CD4-positive, alpha-beta memory T cell (primary cell): ENCODE results near the gene NRXN3. TPM values are rescaled to one million over a fixed set of nuclear protein-coding genes. Genes with fewer than 3 reads are reported as not detected.

ENCODE experiments used
- CTCF ChIA-PET: fragments of 350-600 bp; sonication (Branson Sonifier 250); formaldehyde crosslinking; loops from one replicate; lab custom pipeline; 2021; ENCODE audit warnings: inconsistent platforms; ENCODE audit not compliant: partially characterized antibody; lab: Charles Lee
- POLR2A ChIA-PET: fragments of 350-600 bp; sonication (Branson Sonifier 250); formaldehyde crosslinking; loops from one replicate; lab custom pipeline; 2021; ENCODE audit not compliant: partially characterized antibody; lab: Charles Lee
- DNase-seq, 5 donors: peaks; one replicate each; pipeline versions ENCODE4 v3.0.0 to v3.0.0-alpha.2; 2020 to 2022; ENCODE audit warnings: mixed read lengths in 1 of 5
- H3K27ac ChIP-seq: one replicate; pipeline ENCODE4 v1.7.0; 2013; ENCODE audit warnings: low read depth, low read length
- H3K27me3 ChIP-seq: 2 replicates; pipeline ENCODE4 v1.7.0; 2013; ENCODE audit warnings: mild to moderate bottlenecking, low read length, moderate library complexity; ENCODE audit not compliant: insufficient read depth
- H3K36me3 ChIP-seq: 2 replicates; pipeline ENCODE4 v1.7.0; 2013; ENCODE audit warnings: mild to moderate bottlenecking, low read length, moderate library complexity; ENCODE audit not compliant: insufficient read depth
- H3K4me1 ChIP-seq: 2 replicates; pipeline ENCODE4 v1.7.0; 2013; ENCODE audit warnings: mild to moderate bottlenecking, low read length, moderate library complexity; ENCODE audit not compliant: insufficient read depth
- H3K4me3 ChIP-seq, 2 donors: one replicate each; pipeline ENCODE4 v1.7.0; 2013; ENCODE audit warnings: low read length in 2 of 2, mild to moderate bottlenecking in 1 of 2
- H3K9me3 ChIP-seq, 2 donors: one replicate each; pipeline ENCODE4 v1.7.0; 2013; ENCODE audit warnings: low read length in 2 of 2, control low read depth in 1 of 2; ENCODE audit not compliant: control insufficient read depth in 1 of 2
- H3K27ac Mint-ChIP-seq, 7 donors: one replicate each; pipeline ENCODE4 v1.8.0; 2020 to 2021; ENCODE audit warnings: mixed read lengths in 7 of 7, mild to moderate bottlenecking in 6 of 7, inconsistent platforms in 3 of 7, moderate library complexity in 3 of 7
- H3K27me3 Mint-ChIP-seq, 2 donors: one replicate each; pipeline ENCODE4 v1.8.0; 2020 to 2021; ENCODE audit warnings: mixed read lengths in 2 of 2
- H3K36me3 Mint-ChIP-seq, 2 donors: one replicate each; pipeline ENCODE4 v1.8.0; 2020 to 2021; ENCODE audit warnings: mixed read lengths in 2 of 2, inconsistent platforms in 1 of 2, mild to moderate bottlenecking in 1 of 2
- H3K4me1 Mint-ChIP-seq, 4 donors: one replicate each; pipeline ENCODE4 v1.8.0; 2020 to 2021; ENCODE audit warnings: mixed read lengths in 4 of 4, mild to moderate bottlenecking in 1 of 4
- H3K4me3 Mint-ChIP-seq, 8 donors: one replicate each; pipeline ENCODE4 v1.8.0; 2020 to 2021; ENCODE audit warnings: mixed read lengths in 8 of 8, mild to moderate bottlenecking in 7 of 8, moderate library complexity in 6 of 8, inconsistent platforms in 3 of 8
- H3K9me3 Mint-ChIP-seq, 8 donors: one replicate each; pipeline ENCODE4 v1.8.0; 2020 to 2021; ENCODE audit warnings: mixed read lengths in 8 of 8, mild to moderate bottlenecking in 5 of 8, inconsistent platforms in 3 of 8, moderate library complexity in 1 of 8
- intact Hi-C: fragments of 100-400 bp; cut with micrococcal nuclease; formaldehyde crosslinking; loops from one replicate; pipeline ENCODE4 v1.15.1; 2023
- polyA plus RNA-seq, 2 donors: library from polyadenylated mRNA; unstranded; fragments of 300-500 nt; fragmentation: Illumina TruSeq; gene quantifications; one replicate each; pipeline ENCODE4 v1.2.3, GENCODE V29; 2021
- total RNA-seq, 2 experiments: library from RNA; stranded (reverse); gene quantifications; one replicate each; pipeline ENCODE4 v1.2.3, GENCODE V29; 2021

The NRXN3 gene
- total and polyA plus RNA-seq, 4 experiments from 2014 or later, result not detected

DNA sequence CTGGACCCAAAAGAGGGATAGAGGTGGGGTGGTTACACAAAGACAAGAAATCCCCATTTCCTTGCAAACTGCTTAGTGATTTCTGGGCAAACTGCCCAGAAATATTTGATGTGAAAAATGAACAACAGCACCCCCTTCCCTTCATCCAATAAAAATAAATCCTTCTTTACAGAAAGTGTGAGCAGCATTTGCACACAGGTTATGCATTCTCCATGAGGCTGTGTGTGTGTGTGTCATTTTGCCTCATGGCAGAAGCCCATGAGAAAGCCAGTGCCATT is 17.2 kb upstream of the NRXN3 start:
- intact Hi-C loops, result no loop called here
- CTCF ChIA-PET, result no interaction called here
- H3K27ac Mint-ChIP-seq, result no peak overlapping the region
- H3K4me1 ChIP-seq, result no peaks in the 10 kb centered on the region
- no peak for DNase-seq
- no peaks in the 10 kb centered on the region for H3K4me1 Mint-ChIP-seq
- no peaks in the 10 kb centered on the region for H3K9me3 ChIP-seq
- peaks cover 6 to 8% of the 10 kb centered on the region in 2 donors for H3K27me3 Mint-ChIP-seq
- POLR2A ChIA-PET, result no interaction called here
- no peak overlapping the region for H3K4me3 Mint-ChIP-seq
- no peak overlapping the region for H3K27ac ChIP-seq
- no peaks in the 10 kb centered on the region for H3K36me3 ChIP-seq
- no peak overlapping the region for H3K4me3 ChIP-seq
- H3K9me3 Mint-ChIP-seq, result peaks cover 0 to 4% (median 0%) of the 10 kb centered on the region in 8 donors
- no peaks in the 10 kb centered on the region for H3K36me3 Mint-ChIP-seq
- H3K27me3 ChIP-seq, result no peaks in the 10 kb centered on the region

DNA sequence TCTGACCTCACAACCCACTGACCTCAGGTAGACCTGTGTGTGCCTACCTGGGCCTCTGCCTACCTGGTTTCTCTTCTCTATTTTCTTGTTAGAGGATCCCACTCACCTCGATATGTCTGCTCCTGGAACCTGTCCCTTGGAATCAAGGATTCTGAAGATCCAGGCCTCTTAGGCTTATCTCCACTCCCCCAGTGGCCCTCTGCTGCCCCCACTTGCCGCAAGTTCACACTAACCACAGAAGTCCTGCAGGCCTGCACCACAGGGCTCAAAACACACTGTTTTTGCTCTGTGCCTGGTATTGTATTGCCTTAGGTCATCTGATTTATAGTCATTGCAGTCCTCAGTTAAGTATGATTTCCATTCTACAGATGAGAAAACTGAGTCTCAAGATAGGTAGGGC is 15.3 kb upstream of the NRXN3 start:
- Mint-ChIP-seq H3K36me3 (no peaks in the 10 kb centered on the region), H3K4me3 (no peak overlapping the region), H3K27me3 (peaks cover 6 to 9% of the 10 kb centered on the region in 2 donors), H3K27ac (no peak overlapping the region), H3K9me3 (peaks cover 0 to 4% (median 0%) of the 10 kb centered on the region in 8 donors), H3K4me1 (no peaks in the 10 kb centered on the region)
- H3K4me1 ChIP-seq, result no peaks in the 10 kb centered on the region
- ChIA-PET POLR2A (no interaction called here), CTCF (no interaction called here)
- intact Hi-C loops, result no loop called here
- H3K4me3 ChIP-seq, result no peak overlapping the region
- no peaks in the 10 kb centered on the region for H3K9me3 ChIP-seq
- no peak for DNase-seq
- no peaks in the 10 kb centered on the region for H3K36me3 ChIP-seq
- H3K27ac ChIP-seq, result no peak overlapping the region
- no peaks in the 10 kb centered on the region for H3K27me3 ChIP-seq

DNA sequence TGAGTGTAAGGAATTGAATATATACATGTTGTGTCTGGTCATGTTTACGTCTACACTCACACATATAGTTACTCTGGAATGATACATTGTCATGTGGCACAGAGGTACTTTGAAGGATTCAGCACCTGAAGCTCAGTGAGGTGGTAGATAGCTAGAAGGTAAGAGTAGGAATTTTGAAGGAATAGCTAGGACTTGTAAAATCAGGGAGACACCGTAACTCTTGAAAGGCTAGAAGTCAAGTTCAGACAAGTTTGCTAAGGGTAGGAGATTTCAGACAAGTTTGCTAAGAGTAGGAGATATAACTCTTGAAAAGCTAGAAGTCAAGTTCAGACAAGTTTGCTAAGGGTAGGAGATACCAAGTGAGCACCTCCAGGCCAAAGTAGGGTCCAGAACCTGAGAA is 14.0 kb upstream of the NRXN3 start:
- H3K4me1 Mint-ChIP-seq, result no peaks in the 10 kb centered on the region
- Histone ChIP-seq H3K9me3 (no peaks in the 10 kb centered on the region), H3K36me3 (no peaks in the 10 kb centered on the region), H3K4me1 (no peaks in the 10 kb centered on the region), H3K27me3 (no peaks in the 10 kb centered on the region), H3K4me3 (no peak overlapping the region), H3K27ac (no peak overlapping the region)
- intact Hi-C loops, result no loop called here
- peaks cover 7 to 9% of the 10 kb centered on the region in 2 donors for H3K27me3 Mint-ChIP-seq
- H3K36me3 Mint-ChIP-seq, result no peaks in the 10 kb centered on the region
- ChIA-PET POLR2A (no interaction called here), CTCF (no interaction called here)
- peaks cover 0 to 4% (median 0%) of the 10 kb centered on the region in 8 donors for H3K9me3 Mint-ChIP-seq
- no peak overlapping the region for H3K27ac Mint-ChIP-seq
- no peak for DNase-seq
- H3K4me3 Mint-ChIP-seq, result no peak overlapping the region

DNA sequence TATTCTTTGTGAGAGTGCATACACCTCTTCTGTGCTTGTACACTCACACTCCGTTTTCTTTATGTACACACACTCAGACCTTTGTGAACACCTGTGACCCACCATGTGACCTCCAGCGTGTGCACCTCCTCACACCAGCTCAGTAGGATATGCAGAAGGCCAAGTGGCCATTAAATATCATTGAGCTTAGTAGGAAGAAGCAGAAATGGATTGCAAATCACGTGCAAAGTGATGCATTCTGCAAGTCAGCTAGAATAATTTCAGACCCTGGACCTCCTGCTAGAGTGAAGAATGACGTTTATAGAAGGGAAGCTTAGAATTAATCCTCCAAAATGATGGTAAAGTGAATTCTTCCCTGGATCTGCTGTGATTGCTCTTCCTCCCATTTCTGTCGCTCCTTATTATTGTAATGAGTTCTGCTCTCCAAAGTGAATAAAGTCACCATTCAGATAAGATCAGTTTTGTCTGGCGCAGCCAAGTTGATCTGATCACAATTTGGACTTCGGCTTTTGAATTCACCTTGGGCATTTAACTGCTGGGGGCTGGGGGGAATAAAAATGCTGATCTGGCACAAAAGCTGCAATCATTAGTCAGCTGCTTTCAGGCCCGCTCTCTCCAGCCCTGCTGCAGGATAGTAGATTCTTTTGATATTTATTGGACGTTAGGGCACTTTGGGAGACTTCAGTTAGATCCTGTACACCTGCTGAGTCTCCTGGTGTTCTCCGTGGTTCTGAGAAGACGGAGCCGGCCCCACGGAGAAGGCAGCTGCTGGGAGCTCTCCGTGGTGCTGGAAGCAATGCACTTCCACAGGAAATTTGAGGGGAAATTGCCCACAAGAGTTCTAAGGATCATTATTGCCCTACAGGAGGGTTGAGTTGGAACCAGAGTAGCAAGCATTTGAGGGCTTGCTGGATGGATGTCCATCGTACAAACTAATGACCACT is 12.4 kb upstream of the NRXN3 start:
- Histone ChIP-seq H3K9me3 (no peaks in the 10 kb centered on the region), H3K4me3 (no peak overlapping the region), H3K36me3 (no peaks in the 10 kb centered on the region), H3K27me3 (no peaks in the 10 kb centered on the region), H3K4me1 (no peaks in the 10 kb centered on the region), H3K27ac (no peak overlapping the region)
- H3K27ac Mint-ChIP-seq, result no peak overlapping the region
- POLR2A ChIA-PET, result no interaction called here
- intact Hi-C loops, result no loop called here
- CTCF ChIA-PET, result no interaction called here
- H3K36me3 Mint-ChIP-seq, result no peaks in the 10 kb centered on the region
- H3K27me3 Mint-ChIP-seq, result peaks cover 9 to 13% of the 10 kb centered on the region in 2 donors
- DNase-seq, result no peak
- peaks cover 0 to 4% (median 0%) of the 10 kb centered on the region in 8 donors for H3K9me3 Mint-ChIP-seq
- H3K4me1 Mint-ChIP-seq, result no peaks in the 10 kb centered on the region
- no peak overlapping the region for H3K4me3 Mint-ChIP-seq

DNA sequence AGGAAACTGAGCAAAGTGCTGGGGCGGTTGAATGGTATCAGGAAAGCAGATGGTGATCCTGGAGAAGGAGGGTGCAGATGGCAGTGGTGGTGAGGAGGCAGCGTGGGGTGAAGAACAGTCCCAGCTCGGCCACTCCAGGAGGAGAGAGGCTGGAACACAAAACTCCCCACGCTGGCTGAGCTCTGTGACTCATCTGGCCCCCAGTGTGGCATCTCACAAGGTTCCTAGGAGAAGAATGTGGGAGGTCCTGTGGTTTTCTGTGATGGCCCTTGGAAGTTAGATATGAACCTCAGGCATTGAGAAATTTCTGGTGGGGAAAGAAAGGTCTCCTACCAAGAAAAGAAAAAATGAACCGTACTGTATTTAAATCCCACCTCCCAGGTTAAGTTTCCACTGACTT is 8.0 kb upstream of the NRXN3 start:
- no peaks in the 10 kb centered on the region for H3K4me1 Mint-ChIP-seq
- intact Hi-C loops, result no loop called here
- H3K9me3 Mint-ChIP-seq, result peaks cover 0 to 3% (median 0%) of the 10 kb centered on the region in 8 donors
- POLR2A ChIA-PET, result no interaction called here
- H3K4me3 Mint-ChIP-seq, result no peak overlapping the region
- Histone ChIP-seq H3K4me3 (no peak overlapping the region), H3K9me3 (no peaks in the 10 kb centered on the region), H3K36me3 (no peaks in the 10 kb centered on the region), H3K27me3 (no peaks in the 10 kb centered on the region), H3K27ac (no peak overlapping the region), H3K4me1 (no peaks in the 10 kb centered on the region)
- no peaks in the 10 kb centered on the region for H3K36me3 Mint-ChIP-seq
- H3K27me3 Mint-ChIP-seq, result peaks cover 9 to 12% of the 10 kb centered on the region in 2 donors
- no peak for DNase-seq
- CTCF ChIA-PET, result no interaction called here
- no peak overlapping the region for H3K27ac Mint-ChIP-seq

DNA sequence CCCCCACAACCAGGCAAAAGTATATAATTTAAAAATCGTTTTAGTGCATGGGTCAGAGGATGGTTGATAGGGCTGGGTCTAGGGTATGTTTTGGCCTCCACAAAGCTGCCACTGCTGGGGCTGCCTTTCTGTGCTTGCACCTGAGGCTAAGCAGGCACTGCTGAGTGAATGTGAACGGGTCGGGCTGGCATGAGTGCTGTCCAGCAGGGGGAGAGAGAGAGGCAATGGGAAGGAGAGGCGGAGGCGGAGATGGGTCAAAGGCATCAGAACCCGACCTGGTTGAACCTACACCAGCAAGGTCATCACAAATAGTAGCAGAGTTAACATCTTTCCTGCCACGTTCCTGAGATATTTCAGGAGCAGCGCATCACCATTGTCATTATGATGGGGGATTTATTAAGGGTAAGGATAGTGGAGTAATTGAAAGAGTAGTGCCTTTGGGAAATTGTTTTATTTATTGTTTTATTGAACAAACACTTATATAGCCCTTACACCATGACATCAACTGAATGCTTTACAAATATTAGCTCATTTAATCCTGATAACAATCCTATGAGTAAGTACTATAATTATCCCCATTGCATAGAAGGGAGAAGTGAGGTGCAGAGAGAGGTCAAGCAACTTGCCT is 5.8 kb upstream of the NRXN3 start:
- Histone ChIP-seq H3K4me3 (no peak overlapping the region), H3K27me3 (no peaks in the 10 kb centered on the region), H3K4me1 (no peaks in the 10 kb centered on the region), H3K36me3 (no peaks in the 10 kb centered on the region), H3K9me3 (no peaks in the 10 kb centered on the region), H3K27ac (no peak overlapping the region)
- no peaks in the 10 kb centered on the region for H3K36me3 Mint-ChIP-seq
- H3K27me3 Mint-ChIP-seq, result peaks cover 7 to 12% of the 10 kb centered on the region in 2 donors
- peaks cover 0 to 3% (median 0%) of the 10 kb centered on the region in 8 donors for H3K9me3 Mint-ChIP-seq
- no peak overlapping the region for H3K4me3 Mint-ChIP-seq
- CTCF ChIA-PET, result no interaction called here
- H3K4me1 Mint-ChIP-seq, result no peaks in the 10 kb centered on the region
- POLR2A ChIA-PET, result no interaction called here
- intact Hi-C loops, result no loop called here
- no peak for DNase-seq
- no peak overlapping the region for H3K27ac Mint-ChIP-seq

DNA sequence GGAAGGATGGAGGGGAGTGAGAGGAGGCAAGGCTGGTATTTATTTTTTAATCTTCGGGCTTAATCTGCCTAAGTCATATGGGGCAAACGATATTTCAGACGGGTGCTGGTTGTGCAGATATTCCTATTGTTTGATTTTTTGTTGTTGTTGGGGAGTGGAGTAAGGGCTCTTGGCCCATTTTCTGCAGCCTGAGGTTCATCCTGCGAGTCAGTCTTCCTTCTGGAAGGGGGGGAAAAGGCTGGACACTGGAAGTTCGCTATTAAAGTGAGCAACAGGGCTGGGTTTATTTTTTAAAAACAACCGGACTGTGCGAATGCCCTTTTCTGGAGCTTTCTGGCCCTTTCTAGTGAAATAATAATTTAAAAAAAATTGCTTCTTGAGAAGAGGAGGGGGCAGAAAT is 2.3 kb downstream of the NRXN3 start:
- Histone ChIP-seq H3K4me1 (no peaks in the 10 kb centered on the region), H3K36me3 (no peaks in the 10 kb centered on the region), H3K9me3 (no peaks in the 10 kb centered on the region), H3K27ac (no peak overlapping the region), H3K4me3 (no peak overlapping the region), H3K27me3 (no peaks in the 10 kb centered on the region)
- intact Hi-C loops, result no loop called here
- ChIA-PET POLR2A (no interaction called here), CTCF (no interaction called here)
- Mint-ChIP-seq H3K27ac (no peak overlapping the region), H3K36me3 (no peaks in the 10 kb centered on the region), H3K9me3 (peaks cover 0 to 4% (median under 1%) of the 10 kb centered on the region in 8 donors), H3K4me1 (no peaks in the 10 kb centered on the region), H3K27me3 (peaks cover 5 to 6% of the 10 kb centered on the region in 2 donors), H3K4me3 (no peak overlapping the region)
- no peak for DNase-seq
